Measurements from ENCODE around the gene DPP7. TPM values are rescaled to one million over a fixed set of nuclear protein-coding genes. Genes with fewer than 3 reads are reported as not detected.

Gene DPP7
- total RNA-seq, 4 donors from 2014 or later = 41.1 to 109 (median 62.4) TPM

DNA sequence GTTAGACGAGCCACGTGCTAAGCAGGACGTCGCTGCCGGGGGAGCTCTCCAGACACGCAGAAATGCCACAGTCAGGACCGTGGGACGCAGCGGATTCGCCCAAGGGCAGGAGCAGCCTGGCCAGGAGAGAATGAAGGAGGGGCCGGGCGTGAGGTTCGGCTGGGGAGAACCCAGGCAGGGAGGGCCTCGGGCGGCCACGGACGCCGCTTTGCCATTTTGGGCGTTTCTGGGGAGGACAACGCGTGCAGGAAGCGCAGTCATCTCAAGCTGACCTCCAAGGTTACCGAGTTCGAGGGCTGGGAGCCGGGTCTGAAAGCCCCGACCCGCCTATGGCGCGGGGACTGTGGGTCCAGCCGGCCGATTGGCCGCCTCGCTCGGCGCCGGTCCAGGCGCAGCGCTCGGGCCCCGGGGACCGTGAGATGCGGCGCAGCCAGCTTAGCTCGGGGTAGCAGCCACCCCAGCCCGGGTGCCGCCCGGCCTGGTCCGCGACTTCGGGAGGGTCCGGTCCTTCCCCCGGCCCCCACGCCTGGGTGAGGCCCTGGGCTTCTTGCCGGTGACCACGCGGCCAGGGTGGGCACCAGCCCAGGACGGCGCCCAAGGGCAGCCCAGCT lies 28.5 kb downstream of the DPP7 start:
- H3K36me3 ChIP-seq = peaks cover 4 to 46% (median 5%) of the 10 kb centered on the region in 3 donors
- no peak for DNase-seq
- H3K4me3 ChIP-seq = peak overlapping the region; percentile 69 to 93 (median 84)
- intact Hi-C loops (cut with DNase I) = no loop called here
- 0% methylated on average over 8 to 9 of the region's 58 CpGs for WGBS, 2 donors
- no peak for TF ChIP-seq POLR2A (IDR thresholded peaks at IDR 0.05)
- TF ChIP-seq, protein P1, sequence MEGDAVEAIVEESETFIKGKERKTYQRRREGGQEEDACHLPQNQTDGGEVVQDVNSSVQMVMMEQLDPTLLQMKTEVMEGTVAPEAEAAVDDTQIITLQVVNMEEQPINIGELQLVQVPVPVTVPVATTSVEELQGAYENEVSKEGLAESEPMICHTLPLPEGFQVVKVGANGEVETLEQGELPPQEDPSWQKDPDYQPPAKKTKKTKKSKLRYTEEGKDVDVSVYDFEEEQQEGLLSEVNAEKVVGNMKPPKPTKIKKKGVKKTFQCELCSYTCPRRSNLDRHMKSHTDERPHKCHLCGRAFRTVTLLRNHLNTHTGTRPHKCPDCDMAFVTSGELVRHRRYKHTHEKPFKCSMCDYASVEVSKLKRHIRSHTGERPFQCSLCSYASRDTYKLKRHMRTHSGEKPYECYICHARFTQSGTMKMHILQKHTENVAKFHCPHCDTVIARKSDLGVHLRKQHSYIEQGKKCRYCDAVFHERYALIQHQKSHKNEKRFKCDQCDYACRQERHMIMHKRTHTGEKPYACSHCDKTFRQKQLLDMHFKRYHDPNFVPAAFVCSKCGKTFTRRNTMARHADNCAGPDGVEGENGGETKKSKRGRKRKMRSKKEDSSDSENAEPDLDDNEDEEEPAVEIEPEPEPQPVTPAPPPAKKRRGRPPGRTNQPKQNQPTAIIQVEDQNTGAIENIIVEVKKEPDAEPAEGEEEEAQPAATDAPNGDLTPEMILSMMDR (IDR thresholded peaks at IDR 0.05) = no peak
- peak overlapping the region; percentile 90 to 99 (median 98) for H3K27ac ChIP-seq
- no peaks in the 10 kb centered on the region for H3K9me3 ChIP-seq
- no peaks in the 10 kb centered on the region for H3K27me3 ChIP-seq
- peaks cover 50 to 75% (median 53%) of the 10 kb centered on the region in 3 donors for H3K4me1 ChIP-seq

DNA sequence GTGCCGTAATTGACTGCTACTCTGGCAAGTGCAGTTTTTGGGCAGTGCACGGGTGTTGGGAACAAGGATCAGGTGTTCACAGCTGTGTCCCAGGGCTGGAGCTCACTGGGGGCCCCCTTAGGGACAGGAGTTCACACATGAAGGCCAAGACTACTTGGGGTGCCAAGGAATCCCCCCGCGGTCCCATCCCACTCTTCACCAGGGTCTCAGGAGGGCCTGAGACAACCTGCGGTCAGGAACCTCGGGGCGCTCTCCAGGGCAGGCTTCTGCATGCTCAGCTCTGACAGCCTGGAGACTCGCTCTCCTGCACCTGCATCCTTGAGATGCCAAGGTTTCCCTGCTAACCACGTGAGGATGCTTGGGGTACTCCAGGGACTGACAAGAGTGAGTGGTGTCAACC lies 30.0 kb downstream of the DPP7 start:
- Histone ChIP-seq H3K36me3 (peaks cover 7 to 46% (median 7%) of the 10 kb centered on the region in 3 donors), H3K27ac (peak overlapping the region; percentile 80 to 99 (median 88)), H3K4me1 (peaks cover 49 to 70% (median 51%) of the 10 kb centered on the region in 3 donors), H3K4me3 (no peak overlapping the region), H3K9me3 (no peaks in the 10 kb centered on the region), H3K27me3 (no peaks in the 10 kb centered on the region)
- no peak for DNase-seq
- intact Hi-C loops (cut with DNase I) = no loop called here
- TF ChIP-seq, protein P1 (IDR thresholded peaks at IDR 0.05) = no peak
- no peak for TF ChIP-seq POLR2A (IDR thresholded peaks at IDR 0.05)
- WGBS, 2 donors = 52% methylated on average over 7 of the region's 9 CpGs; no CpG with 5 or more reads in 1 of the 2 donors

DNA sequence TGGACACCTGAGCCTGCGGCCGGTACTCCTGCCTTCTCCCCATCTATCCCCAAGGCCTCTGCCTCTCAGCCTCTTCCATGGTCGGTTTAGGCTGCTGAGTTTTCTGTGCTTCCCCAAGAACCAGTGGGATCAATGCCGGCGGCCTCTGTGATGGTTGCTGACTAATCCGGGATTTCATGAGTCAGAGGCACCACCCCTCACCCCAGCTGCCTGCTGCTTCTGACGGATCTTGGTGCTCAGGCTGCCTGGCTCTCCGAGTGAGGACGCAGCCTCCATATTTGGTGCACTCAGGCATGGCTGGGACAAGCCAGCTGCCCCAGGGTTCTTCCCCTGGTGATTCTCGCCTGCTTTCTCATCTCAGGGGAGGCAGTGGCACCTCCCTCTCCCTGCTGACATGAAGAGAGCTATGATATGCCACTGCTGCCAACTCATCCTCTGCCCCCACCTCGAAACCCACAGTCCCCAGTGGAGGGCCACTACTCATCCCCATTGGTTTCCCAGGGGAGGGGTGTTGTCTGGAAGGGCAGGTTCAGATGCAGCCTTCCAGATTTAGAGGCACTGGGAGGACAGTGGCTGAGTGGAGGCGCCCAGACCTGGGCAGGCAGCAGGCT lies 31.0 kb downstream of the DPP7 start:
- H3K27ac ChIP-seq = peak overlapping the region; percentile 80 to 99 (median 88)
- WGBS, 2 donors = 13 to 30% methylated on average over 6 to 12 of the region's 12 CpGs

DNA sequence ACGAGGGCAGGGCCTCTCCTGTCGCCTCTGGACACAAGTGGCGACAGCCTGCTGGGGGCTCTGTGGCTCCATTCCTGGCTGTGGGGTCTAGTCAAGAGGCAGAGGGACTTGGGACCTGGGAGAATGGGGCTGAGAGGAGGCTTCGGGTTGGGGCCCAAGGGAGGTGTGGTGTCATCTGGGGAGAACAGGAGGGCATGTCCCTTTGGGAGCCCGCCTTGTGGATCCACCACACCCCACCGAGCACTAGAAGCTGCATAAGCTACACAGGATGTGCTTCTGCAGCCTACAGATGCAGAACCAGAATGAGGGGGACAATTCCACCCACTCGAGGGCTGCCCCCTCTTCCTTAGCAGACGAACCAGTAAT lies 31.6 kb downstream of the DPP7 start:
- H3K27me3 ChIP-seq = no peaks in the 10 kb centered on the region
- H3K36me3 ChIP-seq = peaks cover 7 to 48% (median 9%) of the 10 kb centered on the region in 3 donors
- no peaks in the 10 kb centered on the region for H3K9me3 ChIP-seq
- intact Hi-C loops (cut with DNase I) = no loop called here
- no peak overlapping the region for H3K4me3 ChIP-seq
- TF ChIP-seq, protein P1 (IDR thresholded peaks at IDR 0.05) = no peak
- no peak for TF ChIP-seq POLR2A (IDR thresholded peaks at IDR 0.05)
- peaks cover 46 to 70% (median 48%) of the 10 kb centered on the region in 3 donors for H3K4me1 ChIP-seq
- peak overlapping the region; percentile 80 to 99 (median 88) for H3K27ac ChIP-seq
- 33% methylated on average over 1 of the region's 8 CpGs; no CpG with 5 or more reads in 1 of the 2 donors for WGBS, 2 donors
- no peak for DNase-seq

More for the DNA sequence above, 31.0 kb downstream of the DPP7 start:
- Histone ChIP-seq H3K4me1 (peaks cover 45 to 70% (median 48%) of the 10 kb centered on the region in 3 donors), H3K27me3 (no peaks in the 10 kb centered on the region), H3K36me3 (peaks cover 7 to 48% (median 9%) of the 10 kb centered on the region in 3 donors), H3K4me3 (no peak overlapping the region), H3K9me3 (no peaks in the 10 kb centered on the region)
- no peak for DNase-seq
- intact Hi-C loops (cut with DNase I) = no loop called here
- peak in 1 of 4 donors; percentile 42 for TF ChIP-seq POLR2A (IDR thresholded peaks at IDR 0.05)
- TF ChIP-seq, protein P1 (IDR thresholded peaks at IDR 0.05) = no peak

DNA sequence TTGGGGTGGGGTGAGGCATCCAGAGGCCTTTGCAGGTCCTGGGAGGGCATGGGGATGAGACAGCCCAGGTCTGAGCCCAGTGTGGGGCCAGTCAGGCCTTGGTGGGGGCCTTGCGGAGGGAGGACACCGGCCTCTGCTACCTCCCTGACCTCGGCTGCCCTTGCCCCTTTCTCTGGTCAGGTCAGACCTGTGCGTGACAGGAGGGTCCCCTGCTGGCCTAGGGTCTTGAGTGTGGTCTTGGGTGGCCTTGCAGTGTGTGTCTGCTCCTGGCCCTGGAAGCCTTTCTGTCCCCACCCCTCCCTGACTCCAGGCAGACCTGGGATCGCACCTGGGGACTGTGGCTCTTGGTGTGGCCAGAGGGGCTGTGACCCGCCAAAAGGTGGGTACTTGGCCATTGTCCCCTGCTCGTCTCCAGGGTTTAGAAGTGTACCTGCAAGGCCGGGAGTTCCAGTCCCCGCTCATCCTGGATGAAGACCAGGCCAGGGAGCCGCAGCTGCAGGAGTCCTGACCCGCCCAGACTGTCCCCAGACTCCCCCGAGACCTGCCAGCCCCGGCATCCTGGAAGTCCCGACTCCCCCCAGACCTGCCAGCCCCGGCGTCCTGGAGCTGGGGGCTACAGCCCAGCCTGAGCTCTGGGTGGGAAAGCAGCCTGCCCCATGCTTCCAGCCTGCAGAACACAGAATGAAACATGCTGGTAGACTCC lies 32.2 kb downstream of the DPP7 start:
- Histone ChIP-seq H3K4me3 (no peak overlapping the region), H3K36me3 (peaks cover 7 to 48% (median 9%) of the 10 kb centered on the region in 3 donors), H3K27ac (peak overlapping the region; percentile 80 to 99 (median 88)), H3K9me3 (no peaks in the 10 kb centered on the region), H3K4me1 (peaks cover 42 to 69% (median 44%) of the 10 kb centered on the region in 3 donors), H3K27me3 (no peaks in the 10 kb centered on the region)
- no peak for TF ChIP-seq POLR2A (IDR thresholded peaks at IDR 0.05)
- TF ChIP-seq, protein P1 (IDR thresholded peaks at IDR 0.05) = no peak
- WGBS, 2 donors = no CpG with 5 or more reads among the region's 16 CpGs
- DNase-seq = no peak
- intact Hi-C loops (cut with DNase I) = no loop called here
